ENCODE measurements around the gene CNP.

The CNP gene

GRCh38 chr17:41942626-41943373, 23.8 kb upstream of the CNP start:
- no peak for DNase-seq (ENCODE audit: low spot score)

GRCh38 chr17:41943492-41943891, 23.1 kb upstream of the CNP start:
- no peak for DNase-seq (ENCODE audit: low spot score)

- DNase-seq (ENCODE audit: low spot score), result no peak
These were observed 21.7 kb upstream of the CNP start for GRCh38 chr17:41944943-41945342.

DNA sequence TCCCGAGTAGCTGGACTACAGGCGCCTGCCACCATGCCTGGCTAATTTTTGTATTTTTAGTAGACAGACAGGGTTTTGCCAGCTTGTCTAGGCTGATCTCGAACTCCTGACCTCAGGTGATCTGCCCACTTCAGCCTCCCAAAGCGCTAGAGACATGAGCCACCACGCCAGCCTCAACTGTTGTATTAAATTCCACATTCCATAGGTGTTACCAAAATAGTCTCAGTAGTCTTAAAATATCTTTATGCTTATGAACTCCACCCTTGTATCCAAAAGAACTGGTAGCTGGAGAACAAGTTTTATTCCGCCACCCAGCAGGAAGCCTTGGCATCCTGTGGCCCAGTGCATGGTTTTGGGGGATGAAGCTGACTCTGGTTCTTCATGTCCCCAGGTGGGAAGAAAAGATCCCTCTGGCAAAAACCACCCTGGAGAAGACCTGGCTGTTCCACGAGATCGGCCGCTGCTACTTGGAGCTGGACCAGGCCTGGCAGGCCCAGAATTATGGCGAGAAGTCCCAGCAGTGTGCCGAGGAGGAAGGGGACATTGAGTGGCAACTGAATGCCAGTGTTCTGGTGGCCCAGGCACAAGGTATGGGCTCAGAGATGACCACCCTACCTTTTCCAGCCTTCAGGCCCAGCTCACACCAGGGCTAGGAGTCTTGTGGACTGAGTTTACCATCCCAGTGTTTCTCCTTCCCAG, 17.7 kb upstream of the CNP start:
- DNase-seq (ENCODE audit: low spot score), result no peak

GRCh38 chr17:41956522-41956921, 10.1 kb upstream of the CNP start:
- no peak for DNase-seq (ENCODE audit: low spot score)

DNA sequence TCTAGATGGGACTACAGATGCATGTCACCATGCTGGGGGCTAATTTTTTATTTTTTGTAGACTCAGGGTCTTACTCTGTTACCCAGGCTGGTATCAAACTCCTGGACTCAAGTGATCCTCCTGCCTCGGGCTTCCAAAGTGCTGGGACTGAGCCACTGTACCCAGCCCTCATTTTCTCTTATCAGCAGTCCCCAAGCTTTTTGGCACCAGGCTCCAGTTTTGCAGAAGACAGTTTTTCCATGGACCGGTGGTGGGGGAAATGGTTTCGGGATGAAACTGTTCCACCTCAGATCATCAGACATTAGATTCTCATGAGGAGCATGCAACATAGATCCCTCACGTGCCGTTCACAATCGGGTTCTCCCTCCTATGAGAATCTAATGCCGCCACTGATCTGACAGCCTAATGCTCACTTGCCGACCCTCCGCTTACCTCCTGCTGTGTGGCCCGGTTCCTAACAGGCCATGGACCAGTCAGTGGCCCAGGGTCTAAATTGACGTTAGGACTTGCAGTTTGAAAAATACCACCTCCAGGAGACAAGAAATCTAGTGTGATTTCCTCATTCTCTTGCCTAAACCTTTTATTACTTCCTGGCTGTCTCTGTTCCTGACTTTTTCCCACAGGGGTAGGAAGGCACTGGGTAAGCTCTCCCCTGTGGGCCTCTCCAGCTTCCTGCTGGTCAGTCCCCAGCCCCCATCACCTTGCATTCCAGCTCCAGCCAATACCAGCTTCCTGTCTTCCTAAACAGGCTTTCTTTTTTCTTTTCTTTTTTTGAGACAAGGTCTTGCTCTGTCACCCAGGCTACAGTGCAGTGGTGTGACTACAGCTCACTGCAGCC, 9.3 kb upstream of the CNP start:
- DNase-seq (ENCODE audit: low spot score), result no peak

DNA sequence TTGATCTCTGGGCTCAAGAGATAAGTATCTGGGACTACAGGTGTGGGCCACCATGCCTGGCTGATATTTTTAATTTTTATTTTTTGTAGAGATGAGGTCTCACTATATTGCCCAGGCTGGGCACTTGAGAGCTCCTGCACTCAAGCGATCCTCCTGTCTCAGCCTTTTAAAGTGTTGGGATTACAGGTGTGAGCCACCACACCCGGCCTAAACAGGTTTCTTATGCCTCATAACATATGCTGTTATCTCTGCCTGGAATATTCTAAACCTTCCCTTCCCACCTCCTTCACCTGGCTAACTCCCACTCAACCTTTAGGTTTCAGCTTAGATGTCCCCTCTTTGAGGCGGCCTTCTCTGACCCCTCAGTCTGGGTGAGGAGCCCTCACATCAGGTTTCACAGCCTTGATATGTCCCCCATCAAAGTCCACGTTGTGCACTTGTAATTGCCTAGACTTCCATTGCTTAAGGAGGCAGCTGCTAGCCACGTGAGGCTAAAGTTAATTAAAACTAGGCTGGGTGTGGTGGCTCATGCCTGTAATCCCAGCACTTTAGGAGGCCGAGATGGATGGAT, 8.6 kb upstream of the CNP start:
- no peak for DNase-seq (ENCODE audit: low spot score)

DNA sequence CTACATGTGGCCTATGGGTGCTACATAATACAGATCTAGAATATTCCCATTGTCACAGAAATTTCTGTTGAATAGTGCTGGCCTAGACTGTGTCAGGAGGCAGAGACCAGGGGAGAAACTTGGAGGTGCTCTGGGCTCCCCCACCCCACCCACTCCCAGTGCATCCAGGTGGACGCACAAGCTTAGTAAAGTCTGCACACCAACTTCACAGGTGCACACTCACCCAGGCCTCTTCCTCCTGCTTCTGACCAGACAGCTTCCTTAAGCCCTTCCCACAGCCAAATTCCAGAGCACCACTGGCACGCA, 7.6 kb upstream of the CNP start:
- DNase-seq (ENCODE audit: low spot score), result no peak

DNA sequence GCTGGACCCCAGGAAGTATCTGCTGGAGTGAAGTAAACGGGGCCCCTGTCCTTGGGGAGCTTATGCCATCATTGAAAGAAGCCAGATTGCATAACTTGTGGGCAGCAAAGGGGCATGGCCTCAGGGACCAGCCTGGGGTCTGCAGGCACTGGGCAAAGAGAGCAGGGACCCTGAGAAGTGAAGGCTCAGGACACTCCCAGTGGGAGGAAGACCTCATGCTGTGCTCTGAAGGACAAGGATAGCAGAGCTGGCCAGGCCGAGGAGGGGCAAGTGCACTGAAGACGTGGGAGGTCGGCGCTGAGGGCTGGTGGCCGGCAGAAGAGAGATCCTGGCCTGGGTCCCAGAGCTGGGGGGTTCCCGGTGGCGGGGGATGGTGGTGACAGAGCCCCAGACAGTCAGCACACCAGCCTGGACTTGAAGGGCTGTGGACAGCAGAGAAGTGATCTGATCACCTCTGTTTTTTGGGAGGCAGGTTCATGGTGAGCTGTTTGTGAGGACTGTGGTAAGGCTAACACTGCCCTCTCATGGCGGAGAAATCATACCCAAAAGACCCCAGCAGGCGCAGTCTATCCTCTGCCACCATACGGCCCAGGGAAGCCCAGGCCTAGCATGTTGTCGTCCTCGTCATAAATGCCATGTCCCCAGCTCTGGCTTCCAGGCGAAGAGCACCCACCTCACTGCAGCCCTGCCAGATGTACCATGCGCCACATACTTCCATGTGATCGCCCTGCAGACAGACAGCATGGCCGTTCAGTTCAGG, 7.1 kb upstream of the CNP start:
- no peak for DNase-seq (ENCODE audit: low spot score)

GRCh38 chr17:41962111-41962510, 4.5 kb upstream of the CNP start:
- DNase-seq (ENCODE audit: low spot score), result no peak

GRCh38 chr17:41962768-41963434, 3.7 kb upstream of the CNP start:
- DNase-seq (ENCODE audit: low spot score), result peak; percentile 73

- peak; percentile 70 for DNase-seq (ENCODE audit: low spot score)
These were observed 717 bp upstream of the CNP start for GRCh38 chr17:41965694-41966462.

GRCh38 chr17:41967141-41967920, 736 bp downstream of the CNP start:
- peak; percentile 28 for DNase-seq (ENCODE audit: low spot score)

DNA sequence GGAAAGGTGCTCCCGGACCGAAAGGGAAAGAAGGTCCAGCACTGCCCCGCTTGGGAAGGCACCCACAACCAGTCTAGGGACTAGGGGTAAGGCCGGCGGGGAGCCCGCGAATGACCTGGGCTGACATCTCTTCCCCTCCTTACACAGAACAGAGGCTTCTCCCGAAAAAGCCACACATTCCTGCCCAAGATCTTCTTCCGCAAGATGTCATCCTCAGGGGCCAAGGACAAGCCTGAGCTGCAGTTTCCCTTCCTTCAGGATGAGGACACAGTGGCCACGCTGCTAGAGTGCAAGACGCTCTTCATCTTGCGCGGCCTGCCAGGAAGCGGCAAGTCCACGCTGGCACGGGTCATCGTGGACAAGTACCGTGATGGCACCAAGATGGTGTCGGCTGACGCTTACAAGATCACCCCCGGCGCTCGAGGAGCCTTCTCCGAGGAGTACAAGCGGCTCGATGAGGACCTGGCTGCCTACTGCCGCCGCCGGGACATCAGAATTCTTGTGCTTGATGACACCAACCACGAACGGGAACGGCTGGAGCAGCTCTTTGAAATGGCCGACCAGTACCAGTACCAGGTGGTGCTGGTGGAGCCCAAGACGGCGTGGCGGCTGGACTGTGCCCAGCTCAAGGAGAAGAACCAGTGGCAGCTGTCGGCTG, 1.5 kb downstream of the CNP start:
- no peak for DNase-seq (ENCODE audit: low spot score)

GRCh38 chr17:41968676-41969075, 2.1 kb downstream of the CNP start:
- DNase-seq (ENCODE audit: low spot score), result no peak

DNA sequence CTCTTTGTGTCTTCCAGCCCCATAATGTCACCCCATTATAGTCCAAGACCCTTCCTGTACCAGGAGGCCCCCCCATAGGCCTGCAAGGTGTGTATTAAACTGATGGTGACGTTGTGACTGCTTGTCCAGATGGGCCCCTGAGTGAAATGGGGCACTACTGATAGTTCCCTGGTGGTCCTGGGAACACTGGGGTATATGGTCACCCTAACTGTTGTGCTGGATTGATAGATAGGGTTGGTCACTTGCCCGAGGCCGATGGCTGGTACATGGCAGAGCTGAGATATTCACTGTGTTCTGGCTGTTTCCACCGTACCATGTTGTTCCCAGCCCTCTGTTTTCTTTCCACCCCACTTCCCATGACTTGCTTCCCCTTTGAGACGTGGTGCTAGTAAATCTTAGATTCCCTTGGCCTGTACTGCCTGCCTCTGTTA, 4.3 kb downstream of the CNP start:
- DNase-seq (ENCODE audit: low spot score), result no peak

- DNase-seq (ENCODE audit: low spot score), result no peak
These were observed 5.3 kb downstream of the CNP start for GRCh38 chr17:41971721-41972523.

All from CD4-positive, alpha-beta T cell treated with Interleukin-2 at 100 ng/mL for 4 hours (primary cell).